Renal cortex interstitium (tissue), 11 donors: ENCODE results near the gene ANKRD53. TPM values are rescaled to one million over a fixed set of nuclear protein-coding genes. Genes with fewer than 3 reads are reported as not detected.
A peak's percentile ranks its signal among the peaks of the same experiment; 100 is the strongest.

Source experiments
- DNase-seq, 11 donors: peaks; one replicate each; pipeline ENCODE4 v3.0.0-alpha.2; 2013; ENCODE audit warnings: low read depth in 9 of 11, low spot score in 4 of 11; ENCODE audit errors: extremely low read depth in 1 of 11
- polyA plus RNA-seq, 3 donors: library from polyadenylated mRNA; unstranded; fragments of 120-200 nt; gene quantifications; one replicate each; pipeline ENCODE4 v1.2.1, GENCODE V29; 2013; ENCODE audit not compliant: insufficient read length in 3 of 3

Gene ANKRD53
- polyA plus RNA-seq, 3 donors, result 0.75 to 1.6 (median 0.90) TPM

- DNase-seq, result no peak
These were observed 36.7 kb upstream of the ANKRD53 start for GRCh38 chr2:70941701-70942100.

GRCh38 chr2:70942396-70943204 lies 35.8 kb upstream of the ANKRD53 start:
- no peak for DNase-seq

- no peak for DNase-seq
These were observed 35.1 kb upstream of the ANKRD53 start for GRCh38 chr2:70943205-70943871.

GRCh38 chr2:70944111-70944690 lies 34.2 kb upstream of the ANKRD53 start:
- no peak for DNase-seq

GRCh38 chr2:70946832-70947442 lies 31.5 kb upstream of the ANKRD53 start:
- peak in 5 of 11 donors; percentile 49 to 65 (median 57) for DNase-seq

- no peak for DNase-seq
These were observed 30.8 kb upstream of the ANKRD53 start for GRCh38 chr2:70947556-70948184.

- peak in 8 of 11 donors; percentile 39 to 83 (median 68) for DNase-seq
These were observed 30.0 kb upstream of the ANKRD53 start for GRCh38 chr2:70948337-70949003.

- DNase-seq, result no peak
These were observed 29.3 kb upstream of the ANKRD53 start for GRCh38 chr2:70949086-70949485.

- DNase-seq, result no peak
These were observed 23.5 kb upstream of the ANKRD53 start for GRCh38 chr2:70954886-70955285.

GRCh38 chr2:70956141-70956540 lies 22.3 kb upstream of the ANKRD53 start:
- DNase-seq, result no peak

GRCh38 chr2:70957798-70958197 lies 20.6 kb upstream of the ANKRD53 start:
- no peak for DNase-seq

- no peak for DNase-seq
These were observed 19.7 kb upstream of the ANKRD53 start for GRCh38 chr2:70958759-70959158.

GRCh38 chr2:70959271-70959761 lies 19.1 kb upstream of the ANKRD53 start:
- no peak for DNase-seq

- no peak for DNase-seq
These were observed 18.3 kb upstream of the ANKRD53 start for GRCh38 chr2:70959851-70960832.

- DNase-seq, result no peak
These were observed 17.4 kb upstream of the ANKRD53 start for GRCh38 chr2:70960833-70961647.

- DNase-seq, result no peak
These were observed 16.8 kb upstream of the ANKRD53 start for GRCh38 chr2:70961648-70961994.
